Type B pancreatic cell (in vitro differentiated cells): ENCODE data around the gene MYLK. TPM values are rescaled to one million over a fixed set of nuclear protein-coding genes. Genes with fewer than 3 reads are reported as not detected.

Source experiments
- DNase-seq: peaks from one replicate; pipeline ENCODE4 v3.0.0; 2021; ENCODE audit warnings: mixed read lengths; ENCODE audit not compliant: unreplicated experiment; ENCODE audit errors: extremely low spot score
- H3K27ac Mint-ChIP-seq: 2 replicates; pipeline ENCODE4 v1.8.0; 2021; ENCODE audit warnings: mild to moderate bottlenecking, mixed read lengths
- H3K27me3 Mint-ChIP-seq: 2 replicates; pipeline ENCODE4 v1.8.0; 2021; ENCODE audit warnings: mixed read lengths
- H3K36me3 Mint-ChIP-seq: 2 replicates; pipeline ENCODE4 v1.8.0; 2021; ENCODE audit warnings: mixed read lengths
- H3K4me1 Mint-ChIP-seq: one replicate; pipeline ENCODE4 v1.8.0; 2021; ENCODE audit warnings: mixed read lengths; ENCODE audit not compliant: unreplicated experiment
- H3K4me3 Mint-ChIP-seq: 2 replicates; pipeline ENCODE4 v1.8.0; 2021; ENCODE audit warnings: mild to moderate bottlenecking, mixed read lengths
- H3K9me3 Mint-ChIP-seq: 2 replicates; pipeline ENCODE4 v1.8.0; 2021; ENCODE audit warnings: mixed read lengths
- total RNA-seq: library from RNA; stranded (reverse); gene quantifications from 2 replicates; pipeline ENCODE4 v1.2.1, GENCODE V29; 2021; ENCODE audit warnings: low replicate concordance
- TF ChIP-seq, protein P1 (sequence below): fragments of 200-600 bp; sonication (generic); conservative IDR thresholded peaks from 2 replicates; pipeline ENCODE4 v1.5.0; 2021; ENCODE audit warnings: antibody characterized with exemption, mild to moderate bottlenecking

The MYLK gene
- total RNA-seq, 1 donor from 2014 or later, result 16.8 TPM

DNA sequence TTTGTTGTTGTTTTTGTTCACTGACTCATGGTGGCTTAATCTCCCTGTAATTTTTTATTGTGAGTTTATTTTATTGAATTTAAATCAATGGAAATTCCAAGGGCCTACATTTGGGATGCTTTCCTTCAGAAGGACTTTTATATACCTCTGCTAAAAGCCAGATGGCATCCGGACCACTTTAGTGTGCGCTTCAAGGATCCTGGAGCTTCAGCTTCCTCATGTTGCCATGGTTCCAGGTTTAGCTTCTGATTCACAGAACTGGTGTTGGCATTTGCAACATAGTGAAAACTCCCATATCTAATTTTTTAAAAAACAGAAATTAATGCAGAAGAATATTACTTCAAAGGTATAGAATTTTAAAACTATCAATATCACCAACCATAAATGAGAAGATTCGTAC, 290.8 kb downstream of the MYLK start:
- Mint-ChIP-seq H3K4me1 (no peaks in the 10 kb centered on the region), H3K9me3 (peaks cover 6% of the 10 kb centered on the region), H3K27me3 (no peaks in the 10 kb centered on the region), H3K36me3 (peaks cover 18% of the 10 kb centered on the region), H3K4me3 (no peak overlapping the region), H3K27ac (no peak overlapping the region)
- DNase-seq, result no peak
- TF ChIP-seq, protein P1, sequence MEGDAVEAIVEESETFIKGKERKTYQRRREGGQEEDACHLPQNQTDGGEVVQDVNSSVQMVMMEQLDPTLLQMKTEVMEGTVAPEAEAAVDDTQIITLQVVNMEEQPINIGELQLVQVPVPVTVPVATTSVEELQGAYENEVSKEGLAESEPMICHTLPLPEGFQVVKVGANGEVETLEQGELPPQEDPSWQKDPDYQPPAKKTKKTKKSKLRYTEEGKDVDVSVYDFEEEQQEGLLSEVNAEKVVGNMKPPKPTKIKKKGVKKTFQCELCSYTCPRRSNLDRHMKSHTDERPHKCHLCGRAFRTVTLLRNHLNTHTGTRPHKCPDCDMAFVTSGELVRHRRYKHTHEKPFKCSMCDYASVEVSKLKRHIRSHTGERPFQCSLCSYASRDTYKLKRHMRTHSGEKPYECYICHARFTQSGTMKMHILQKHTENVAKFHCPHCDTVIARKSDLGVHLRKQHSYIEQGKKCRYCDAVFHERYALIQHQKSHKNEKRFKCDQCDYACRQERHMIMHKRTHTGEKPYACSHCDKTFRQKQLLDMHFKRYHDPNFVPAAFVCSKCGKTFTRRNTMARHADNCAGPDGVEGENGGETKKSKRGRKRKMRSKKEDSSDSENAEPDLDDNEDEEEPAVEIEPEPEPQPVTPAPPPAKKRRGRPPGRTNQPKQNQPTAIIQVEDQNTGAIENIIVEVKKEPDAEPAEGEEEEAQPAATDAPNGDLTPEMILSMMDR, result no peak

DNA sequence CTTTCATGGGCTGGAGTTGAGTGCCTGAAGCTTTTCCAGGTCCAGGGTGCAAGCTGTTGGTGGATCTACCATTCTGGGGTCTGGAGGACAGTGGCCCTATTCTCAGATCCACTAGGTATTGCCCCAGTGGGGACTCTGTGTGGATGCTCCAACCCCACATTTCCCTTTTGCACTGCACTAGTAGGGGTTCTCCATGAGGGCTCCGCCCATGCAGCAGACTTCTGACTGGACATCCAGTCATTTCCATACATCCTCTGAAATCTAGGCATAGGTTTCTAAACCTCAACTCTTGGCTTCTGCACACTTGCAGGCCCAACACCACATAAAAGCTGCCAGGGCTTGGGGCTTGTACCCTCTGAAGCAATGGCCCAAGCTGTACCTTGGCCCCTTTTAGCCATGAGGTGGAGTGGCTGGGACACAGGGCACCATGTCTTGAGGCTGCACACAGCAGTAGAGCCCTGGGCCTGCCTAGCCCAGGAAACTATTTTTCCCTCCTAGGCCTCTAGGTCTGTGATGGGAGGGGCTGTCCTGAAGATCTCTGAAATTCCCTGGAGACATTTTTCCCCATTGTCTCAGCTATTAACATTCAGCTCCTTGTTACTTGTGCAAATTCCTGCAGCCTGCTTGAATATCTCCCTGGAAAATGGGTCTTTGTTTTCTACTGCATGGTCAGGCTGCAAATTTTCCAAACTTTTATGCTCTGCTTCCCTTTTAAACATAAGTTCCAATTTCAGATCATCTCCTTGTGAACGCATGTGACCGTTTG, 293.3 kb downstream of the MYLK start:
- peaks cover 18% of the 10 kb centered on the region for H3K36me3 Mint-ChIP-seq
- H3K4me3 Mint-ChIP-seq, result no peak overlapping the region
- no peak for DNase-seq
- peaks cover 6% of the 10 kb centered on the region for H3K9me3 Mint-ChIP-seq
- H3K27ac Mint-ChIP-seq, result no peak overlapping the region
- H3K4me1 Mint-ChIP-seq, result peaks cover 4% of the 10 kb centered on the region
- TF ChIP-seq, protein P1, result no peak
- H3K27me3 Mint-ChIP-seq, result no peaks in the 10 kb centered on the region

- TF ChIP-seq, protein P1, result no peak
- no peak for DNase-seq
- peak overlapping the region; percentile 53 for H3K4me3 Mint-ChIP-seq
- no peak overlapping the region for H3K27ac Mint-ChIP-seq
- peaks cover 14% of the 10 kb centered on the region for H3K36me3 Mint-ChIP-seq
- peaks cover 6% of the 10 kb centered on the region for H3K9me3 Mint-ChIP-seq
- peaks cover 12% of the 10 kb centered on the region for H3K4me1 Mint-ChIP-seq
- no peaks in the 10 kb centered on the region for H3K27me3 Mint-ChIP-seq
These were observed 296.7 kb downstream of the MYLK start for GRCh38 chr3:123587401-123587800.

DNA sequence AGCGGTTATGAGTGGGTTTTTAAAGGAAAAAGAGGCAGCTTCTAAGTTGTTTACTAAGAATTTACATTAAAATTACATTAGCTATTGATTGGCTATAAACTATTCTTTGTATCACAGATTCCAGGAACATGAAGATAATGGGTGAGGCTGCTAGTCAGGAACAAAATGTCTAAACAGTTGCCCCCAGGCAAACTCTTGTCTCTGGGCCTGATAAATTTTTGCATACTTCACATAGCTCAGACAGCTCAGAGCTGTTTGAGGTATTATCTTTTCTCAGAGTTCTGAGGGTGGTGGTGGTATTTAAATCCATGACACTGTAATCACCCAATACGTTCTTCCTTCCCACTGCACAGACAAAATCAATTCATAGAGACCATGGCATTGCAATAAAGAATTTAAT, 297.2 kb downstream of the MYLK start:
- Mint-ChIP-seq H3K4me1 (peaks cover 12% of the 10 kb centered on the region), H3K4me3 (no peak overlapping the region), H3K9me3 (peaks cover 6% of the 10 kb centered on the region), H3K36me3 (peaks cover 14% of the 10 kb centered on the region), H3K27me3 (no peaks in the 10 kb centered on the region), H3K27ac (no peak overlapping the region)
- TF ChIP-seq, protein P1, result no peak
- no peak for DNase-seq

GRCh38 chr3:123586131-123586530, 298.0 kb downstream of the MYLK start:
- no peaks in the 10 kb centered on the region for H3K27me3 Mint-ChIP-seq
- H3K9me3 Mint-ChIP-seq, result peaks cover under 1% of the 10 kb centered on the region
- DNase-seq, result no peak
- TF ChIP-seq, protein P1, result no peak
- H3K27ac Mint-ChIP-seq, result no peak overlapping the region
- no peak overlapping the region for H3K4me3 Mint-ChIP-seq
- peaks cover 15% of the 10 kb centered on the region for H3K36me3 Mint-ChIP-seq
- peaks cover 12% of the 10 kb centered on the region for H3K4me1 Mint-ChIP-seq
